HG03460 (cell line): Measurements from ENCODE around the gene COL1A2.

ENCODE experiments used
- ATAC-seq: cut with Tn5 transposase; IDR thresholded peaks from one replicate; pipeline ENCODE4 v1.9.1; 2021; ENCODE audit not compliant: unreplicated experiment

COL1A2 gene

GRCh38 chr7:94409200-94409948, 14.7 kb downstream of the COL1A2 start:
- no peak for ATAC-seq

GRCh38 chr7:94410413-94411187, 15.9 kb downstream of the COL1A2 start:
- ATAC-seq: no peak

GRCh38 chr7:94411188-94411466, 16.4 kb downstream of the COL1A2 start:
- no peak for ATAC-seq

- ATAC-seq: no peak
Measured at GRCh38 chr7:94412762-94413322, 18.1 kb downstream of the COL1A2 start.

- ATAC-seq: no peak
Measured at GRCh38 chr7:94414481-94414880, 19.8 kb downstream of the COL1A2 start.

GRCh38 chr7:94414980-94415379, 20.3 kb downstream of the COL1A2 start:
- ATAC-seq: no peak

- no peak for ATAC-seq
Measured at GRCh38 chr7:94417306-94417705, 22.6 kb downstream of the COL1A2 start.

- no peak for ATAC-seq
Measured at GRCh38 chr7:94417901-94418300, 23.2 kb downstream of the COL1A2 start.

GRCh38 chr7:94418851-94419250, 24.2 kb downstream of the COL1A2 start:
- ATAC-seq: no peak

GRCh38 chr7:94420328-94420727, 25.6 kb downstream of the COL1A2 start:
- ATAC-seq: no peak

GRCh38 chr7:94421681-94422080, 27.0 kb downstream of the COL1A2 start:
- ATAC-seq: no peak

GRCh38 chr7:94422136-94422535, 27.4 kb downstream of the COL1A2 start:
- ATAC-seq: no peak

GRCh38 chr7:94422827-94423460, 28.2 kb downstream of the COL1A2 start:
- no peak for ATAC-seq

- ATAC-seq: no peak
Measured at GRCh38 chr7:94423863-94424735, 29.4 kb downstream of the COL1A2 start.

- ATAC-seq: no peak
Measured at GRCh38 chr7:94425546-94425945, 30.9 kb downstream of the COL1A2 start.

GRCh38 chr7:94426980-94427875, 32.5 kb downstream of the COL1A2 start:
- no peak for ATAC-seq

GRCh38 chr7:94429153-94429552, 34.5 kb downstream of the COL1A2 start:
- ATAC-seq: no peak

- ATAC-seq: no peak
Measured at GRCh38 chr7:94431176-94431575, 36.5 kb downstream of the COL1A2 start.

- no peak for ATAC-seq
Measured at GRCh38 chr7:94431619-94432280, 37.1 kb downstream of the COL1A2 start.
